ENCODE measurements around the gene ZNF189.

- TF ChIP-seq, protein P1, sequence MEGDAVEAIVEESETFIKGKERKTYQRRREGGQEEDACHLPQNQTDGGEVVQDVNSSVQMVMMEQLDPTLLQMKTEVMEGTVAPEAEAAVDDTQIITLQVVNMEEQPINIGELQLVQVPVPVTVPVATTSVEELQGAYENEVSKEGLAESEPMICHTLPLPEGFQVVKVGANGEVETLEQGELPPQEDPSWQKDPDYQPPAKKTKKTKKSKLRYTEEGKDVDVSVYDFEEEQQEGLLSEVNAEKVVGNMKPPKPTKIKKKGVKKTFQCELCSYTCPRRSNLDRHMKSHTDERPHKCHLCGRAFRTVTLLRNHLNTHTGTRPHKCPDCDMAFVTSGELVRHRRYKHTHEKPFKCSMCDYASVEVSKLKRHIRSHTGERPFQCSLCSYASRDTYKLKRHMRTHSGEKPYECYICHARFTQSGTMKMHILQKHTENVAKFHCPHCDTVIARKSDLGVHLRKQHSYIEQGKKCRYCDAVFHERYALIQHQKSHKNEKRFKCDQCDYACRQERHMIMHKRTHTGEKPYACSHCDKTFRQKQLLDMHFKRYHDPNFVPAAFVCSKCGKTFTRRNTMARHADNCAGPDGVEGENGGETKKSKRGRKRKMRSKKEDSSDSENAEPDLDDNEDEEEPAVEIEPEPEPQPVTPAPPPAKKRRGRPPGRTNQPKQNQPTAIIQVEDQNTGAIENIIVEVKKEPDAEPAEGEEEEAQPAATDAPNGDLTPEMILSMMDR (IDR thresholded peaks at IDR 0.05) = no peak
- TF ChIP-seq EP300 (IDR thresholded peaks at IDR 0.05) = no peak
Observed at GRCh38 chr9:101403516-101404285, 5.0 kb downstream of the ZNF189 start.
